Neutrophil (primary cell): ENCODE results near the gene TLCD2.

ENCODE experiments used
- H3K27ac ChIP-seq: fragments of 200-600 bp; sonication (generic); 2 replicates; pipeline ENCODE4 v1.5.1; 2016; ENCODE audit warnings: mild to moderate bottlenecking, moderate library complexity
- H3K27me3 ChIP-seq: fragments of 200-600 bp; sonication (generic); 2 replicates; pipeline ENCODE4 v1.6.0; 2016; ENCODE audit warnings: mild to moderate bottlenecking
- H3K36me3 ChIP-seq: fragments of 200-600 bp; sonication (generic); 2 replicates; pipeline ENCODE4 v1.5.1; 2017
- H3K4me1 ChIP-seq, 2 experiments: fragments of 200-600 bp in 1 of 2; sonication (generic) in 1 of 2; 1 replicate in 1 of 2; 2 replicates in 1 of 2; pipeline versions ENCODE4 v1.5.1 to v1.6.1; 2013 to 2016; ENCODE audit warnings: low read depth in 1 of 2, low read length in 1 of 2, mild to moderate bottlenecking in 1 of 2, moderate library complexity in 1 of 2; ENCODE audit not compliant: control insufficient read depth in 1 of 2, insufficient read depth in 1 of 2
- H3K4me3 ChIP-seq, 2 experiments: fragments of 200-600 bp in 1 of 2; sonication (generic) in 1 of 2; 1 replicate in 1 of 2; 2 replicates in 1 of 2; pipeline ENCODE4 v1.5.1; 2013 to 2016; ENCODE audit warnings: low read depth in 1 of 2, low read length in 1 of 2, mild to moderate bottlenecking in 1 of 2, moderate library complexity in 1 of 2
- H3K9me3 ChIP-seq: fragments of 200-600 bp; sonication (generic); 2 replicates; pipeline ENCODE4 v1.5.1; 2016
- CTCF ChIP-seq: fragments of 200-600 bp; sonication (generic); IDR thresholded peaks from 2 replicates; pipeline ENCODE4 v1.5.1; 2016; ENCODE audit warnings: antibody characterized with exemption

TLCD2 gene

GRCh38 chr17:1727876-1728630 lies 17.9 kb upstream of the TLCD2 start:
- no peak overlapping the region for H3K4me3 ChIP-seq
- peaks cover 15 to 20% of the 10 kb centered on the region in 2 experiments for H3K4me1 ChIP-seq
- H3K27ac ChIP-seq = no peak overlapping the region
- no peaks in the 10 kb centered on the region for H3K9me3 ChIP-seq
- no peaks in the 10 kb centered on the region for H3K27me3 ChIP-seq
- TF ChIP-seq CTCF = no peak
- H3K36me3 ChIP-seq = peaks cover 35% of the 10 kb centered on the region

GRCh38 chr17:1727258-1727789 lies 17.1 kb upstream of the TLCD2 start:
- Histone ChIP-seq H3K4me1 (peaks cover 15 to 20% of the 10 kb centered on the region in 2 experiments), H3K9me3 (no peaks in the 10 kb centered on the region), H3K4me3 (no peak overlapping the region), H3K27ac (no peak overlapping the region), H3K36me3 (peaks cover 27% of the 10 kb centered on the region), H3K27me3 (no peaks in the 10 kb centered on the region)
- TF ChIP-seq CTCF = no peak

- TF ChIP-seq CTCF = no peak
- Histone ChIP-seq H3K4me3 (no peak overlapping the region), H3K9me3 (no peaks in the 10 kb centered on the region), H3K4me1 (peaks cover 15 to 20% of the 10 kb centered on the region in 2 experiments), H3K36me3 (peaks cover 26% of the 10 kb centered on the region), H3K27ac (no peak overlapping the region), H3K27me3 (no peaks in the 10 kb centered on the region)
Observed at GRCh38 chr17:1726626-1727257, 16.6 kb upstream of the TLCD2 start.

GRCh38 chr17:1725642-1726511 lies 15.7 kb upstream of the TLCD2 start:
- peak overlapping the region; percentile 77 to 84 for H3K4me3 ChIP-seq
- H3K27ac ChIP-seq = no peak overlapping the region
- peaks cover 23% of the 10 kb centered on the region for H3K36me3 ChIP-seq
- no peaks in the 10 kb centered on the region for H3K9me3 ChIP-seq
- no peaks in the 10 kb centered on the region for H3K27me3 ChIP-seq
- no peak for TF ChIP-seq CTCF
- peaks cover 16 to 20% of the 10 kb centered on the region in 2 experiments for H3K4me1 ChIP-seq

GRCh38 chr17:1724869-1725641 lies 14.9 kb upstream of the TLCD2 start:
- Histone ChIP-seq H3K9me3 (no peaks in the 10 kb centered on the region), H3K36me3 (peaks cover 14% of the 10 kb centered on the region), H3K4me3 (peak overlapping the region; percentile 77 to 84), H3K27ac (peak overlapping the region; percentile 84), H3K4me1 (peaks cover 20% of the 10 kb centered on the region in 2 experiments), H3K27me3 (no peaks in the 10 kb centered on the region)
- TF ChIP-seq CTCF = peak; percentile 53
